Hepatocyte (in vitro differentiated cells): ENCODE results near the gene MARF1.

Experiments
- CTCF ChIP-seq: fragments of 200-600 bp; sonication (generic); IDR thresholded peaks from 2 replicates; pipeline ENCODE4 v1.5.1; 2016; ENCODE audit warnings: antibody characterized with exemption, mild to moderate bottlenecking; ENCODE audit not compliant: poor library complexity
- EZH2 ChIP-seq: fragments of 200-600 bp; sonication (generic); IDR thresholded peaks from 2 replicates; pipeline ENCODE4 v1.6.1; 2016; ENCODE audit warnings: antibody characterized with exemption, mild to moderate bottlenecking, borderline replicate concordance
- EZH2phosphoT487 ChIP-seq: fragments of 200-600 bp; sonication (generic); IDR thresholded peaks from one replicate; pipeline ENCODE4 v1.6.1; 2018; ENCODE audit warnings: antibody characterized with exemption, mild to moderate bottlenecking, low read depth, moderate library complexity; ENCODE audit not compliant: unreplicated experiment, severe bottlenecking

DNA sequence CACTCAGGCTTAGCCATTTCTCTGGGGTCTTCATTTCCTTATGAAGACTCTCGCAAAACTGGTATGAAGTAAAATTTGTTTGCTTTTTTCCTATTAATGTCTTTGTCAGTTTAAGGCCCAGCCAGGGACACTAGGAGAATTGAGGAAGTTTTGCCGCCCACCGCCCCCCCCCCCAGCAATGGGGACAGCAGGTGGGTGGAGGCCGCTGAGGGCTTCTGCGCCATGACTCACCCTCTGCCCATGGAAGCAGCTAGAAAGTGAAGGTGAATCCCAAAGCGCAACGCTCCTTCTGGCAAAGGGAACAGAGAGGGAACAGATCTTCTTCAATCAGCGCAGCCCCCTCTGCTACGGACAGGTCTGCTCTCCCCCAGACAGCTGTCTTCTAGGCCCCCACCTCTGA, 49.7 kb downstream of the MARF1 start:
- no peak for TF ChIP-seq CTCF
- TF ChIP-seq EZH2phosphoT487 = no peak
- TF ChIP-seq EZH2 = no peak
